ENCODE data around the gene TMBIM4.

TMBIM4 gene

DNA sequence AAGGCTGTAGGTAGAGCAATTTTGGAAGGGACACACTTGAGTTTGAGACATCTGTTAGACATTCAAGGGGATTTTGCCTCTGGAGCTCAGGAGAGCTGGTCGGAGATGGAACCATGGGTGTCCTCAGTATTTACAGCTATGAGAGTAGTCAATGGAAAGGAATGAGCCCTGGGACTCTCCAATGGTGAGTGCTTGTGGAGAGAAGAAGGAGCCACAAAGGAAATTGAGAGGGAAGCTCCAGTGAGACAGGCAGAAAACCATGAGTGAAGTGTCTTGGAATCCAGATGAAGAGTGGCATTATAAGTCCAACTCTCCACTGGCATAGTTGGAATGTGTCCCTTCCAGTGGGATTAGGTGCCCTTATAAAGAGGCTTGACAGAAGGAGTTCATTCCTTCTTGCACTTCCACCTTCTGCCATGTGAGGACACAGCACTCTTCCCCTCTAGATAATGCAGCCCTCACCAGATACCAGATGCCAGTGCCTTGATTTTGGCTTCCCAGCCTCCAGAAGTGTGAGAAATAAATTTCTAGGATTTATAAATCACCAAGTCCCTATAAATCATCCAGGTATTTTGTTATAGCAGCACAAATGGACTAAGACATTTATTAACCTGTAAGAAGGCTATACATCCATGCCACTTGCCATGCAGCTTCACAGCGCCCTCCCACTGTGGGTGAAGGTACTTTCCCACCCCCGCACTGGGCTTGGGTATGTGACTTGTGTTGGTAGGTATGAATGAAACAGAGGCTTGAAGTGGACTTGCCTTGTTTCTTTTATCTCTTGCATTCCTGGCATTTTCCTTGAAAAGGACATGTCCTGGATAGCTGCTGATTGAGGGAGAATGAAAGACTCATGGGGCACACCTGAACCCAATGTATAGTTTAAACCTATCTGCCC, 66.5 kb downstream of the TMBIM4 start:
- TF ChIP-seq, protein P1, sequence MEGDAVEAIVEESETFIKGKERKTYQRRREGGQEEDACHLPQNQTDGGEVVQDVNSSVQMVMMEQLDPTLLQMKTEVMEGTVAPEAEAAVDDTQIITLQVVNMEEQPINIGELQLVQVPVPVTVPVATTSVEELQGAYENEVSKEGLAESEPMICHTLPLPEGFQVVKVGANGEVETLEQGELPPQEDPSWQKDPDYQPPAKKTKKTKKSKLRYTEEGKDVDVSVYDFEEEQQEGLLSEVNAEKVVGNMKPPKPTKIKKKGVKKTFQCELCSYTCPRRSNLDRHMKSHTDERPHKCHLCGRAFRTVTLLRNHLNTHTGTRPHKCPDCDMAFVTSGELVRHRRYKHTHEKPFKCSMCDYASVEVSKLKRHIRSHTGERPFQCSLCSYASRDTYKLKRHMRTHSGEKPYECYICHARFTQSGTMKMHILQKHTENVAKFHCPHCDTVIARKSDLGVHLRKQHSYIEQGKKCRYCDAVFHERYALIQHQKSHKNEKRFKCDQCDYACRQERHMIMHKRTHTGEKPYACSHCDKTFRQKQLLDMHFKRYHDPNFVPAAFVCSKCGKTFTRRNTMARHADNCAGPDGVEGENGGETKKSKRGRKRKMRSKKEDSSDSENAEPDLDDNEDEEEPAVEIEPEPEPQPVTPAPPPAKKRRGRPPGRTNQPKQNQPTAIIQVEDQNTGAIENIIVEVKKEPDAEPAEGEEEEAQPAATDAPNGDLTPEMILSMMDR (IDR thresholded peaks at IDR 0.05; ENCODE audit: insufficient read depth, low read length, poor library complexity, severe bottlenecking), result no peak
- TF ChIP-seq EZH2phosphoT487 (conservative IDR thresholded peaks at IDR 0.05; ENCODE audit: low read length), result no peak
- no peak overlapping the region for H3K27ac ChIP-seq (ENCODE audit: low read depth, low read length)
- no peak overlapping the region for H3K4me2 ChIP-seq (ENCODE audit: low read depth, low read length, poor library complexity, severe bottlenecking)
- H3K36me3 ChIP-seq (ENCODE audit: low read length), result no peaks in the 10 kb centered on the region
- no peaks in the 10 kb centered on the region for H3K27me3 ChIP-seq (ENCODE audit: low read length)
- H2AFZ ChIP-seq (ENCODE audit: low read depth, low read length, severe bottlenecking), result no peak overlapping the region
- no peaks in the 10 kb centered on the region for H3K9me2 ChIP-seq (replicated peaks; ENCODE audit: insufficient read depth, low read length)
- no peaks in the 10 kb centered on the region for H3K79me2 ChIP-seq (ENCODE audit: insufficient read depth, low read length)
- no peaks in the 10 kb centered on the region for H4K20me1 ChIP-seq (ENCODE audit: low read depth, low read length)
- H3K9ac ChIP-seq (ENCODE audit: low read length), result no peak overlapping the region
- H3K4me3 ChIP-seq (ENCODE audit: insufficient read depth, low read length, poor library complexity, severe bottlenecking), result no peak overlapping the region
- no peaks in the 10 kb centered on the region for H3K9me3 ChIP-seq (ENCODE audit: insufficient read depth, low read length)
- H3F3A ChIP-seq (ENCODE audit: insufficient read depth), result no peaks in the 10 kb centered on the region

DNA sequence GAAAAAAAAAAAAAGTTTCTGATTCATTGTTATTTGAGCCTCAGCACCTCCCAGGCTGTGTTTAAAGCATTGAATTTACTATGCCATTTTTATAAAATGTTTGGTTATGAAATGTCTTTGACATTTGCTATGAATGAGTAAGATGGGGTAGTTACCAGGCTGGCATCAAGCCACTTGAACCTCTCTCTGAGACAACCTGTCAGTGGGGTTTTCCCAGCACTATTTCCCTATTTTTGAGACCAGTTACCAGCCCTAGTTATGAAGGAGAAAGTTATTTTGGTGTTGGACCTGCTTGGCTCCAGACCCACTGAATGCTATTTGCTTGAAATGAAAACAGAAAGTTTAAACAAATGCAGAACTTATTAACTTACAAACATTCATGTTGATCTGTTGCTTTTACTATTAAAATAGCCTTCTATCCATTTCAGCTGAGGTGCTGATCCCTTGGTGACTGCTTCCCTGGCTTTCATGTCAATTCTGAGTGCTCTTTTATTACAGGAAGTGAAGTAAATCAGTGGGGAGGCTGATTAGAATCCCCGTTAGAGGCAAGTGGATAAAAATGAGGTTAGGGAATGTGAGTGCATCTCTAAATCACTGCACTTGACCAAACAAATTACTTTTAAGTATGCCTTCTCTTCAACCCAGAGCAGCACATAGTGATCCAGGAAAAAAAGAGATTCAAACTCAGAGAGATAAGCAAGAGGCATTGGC, 77.1 kb downstream of the TMBIM4 start:
- no peak overlapping the region for H3K4me3 ChIP-seq (ENCODE audit: insufficient read depth, low read length, poor library complexity, severe bottlenecking)
- no peak overlapping the region for H2AFZ ChIP-seq (ENCODE audit: low read depth, low read length, severe bottlenecking)
- no peaks in the 10 kb centered on the region for H3F3A ChIP-seq (ENCODE audit: insufficient read depth)

DNA sequence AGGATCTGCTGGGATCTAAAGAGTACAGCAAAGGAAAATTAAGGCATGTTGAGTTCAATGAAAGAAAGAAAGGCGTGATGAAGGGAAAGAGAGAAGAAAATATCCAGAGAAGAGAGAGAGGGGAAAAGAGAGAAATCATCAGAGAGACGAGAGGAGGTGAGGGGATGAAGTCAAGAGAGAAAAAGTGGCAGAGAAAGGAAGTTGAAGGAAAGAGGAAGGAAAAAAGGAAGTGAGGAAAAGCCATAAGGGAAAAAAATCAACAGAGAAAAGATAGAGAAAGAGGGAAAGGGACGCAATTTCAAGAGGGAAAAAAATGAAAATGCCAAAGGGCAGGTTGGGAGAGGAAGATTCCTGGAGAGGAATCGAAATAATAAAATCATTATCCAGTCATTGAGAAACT, 79.6 kb downstream of the TMBIM4 start:
- Histone ChIP-seq H3K4me2 (ENCODE audit: low read depth, low read length, poor library complexity, severe bottlenecking) (no peak overlapping the region), H2AFZ (ENCODE audit: low read depth, low read length, severe bottlenecking) (no peak overlapping the region), H3K9ac (ENCODE audit: low read length) (no peak overlapping the region), H3F3A (ENCODE audit: insufficient read depth) (no peaks in the 10 kb centered on the region), H3K27ac (ENCODE audit: low read depth, low read length) (no peak overlapping the region), H3K27me3 (ENCODE audit: low read length) (no peaks in the 10 kb centered on the region), H3K9me3 (ENCODE audit: insufficient read depth, low read length) (no peaks in the 10 kb centered on the region), H4K20me1 (ENCODE audit: low read depth, low read length) (no peaks in the 10 kb centered on the region), H3K4me3 (ENCODE audit: insufficient read depth, low read length, poor library complexity, severe bottlenecking) (no peak overlapping the region), H3K79me2 (ENCODE audit: insufficient read depth, low read length) (no peaks in the 10 kb centered on the region), H3K36me3 (ENCODE audit: low read length) (no peaks in the 10 kb centered on the region), H3K9me2 (replicated peaks; ENCODE audit: insufficient read depth, low read length) (no peaks in the 10 kb centered on the region)
- TF ChIP-seq, protein P1 (IDR thresholded peaks at IDR 0.05; ENCODE audit: insufficient read depth, low read length, poor library complexity, severe bottlenecking), result no peak
- TF ChIP-seq EZH2phosphoT487 (conservative IDR thresholded peaks at IDR 0.05; ENCODE audit: low read length), result no peak

More for the DNA sequence above, 77.1 kb downstream of the TMBIM4 start:
- Histone ChIP-seq H4K20me1 (ENCODE audit: low read depth, low read length) (no peaks in the 10 kb centered on the region), H3K4me2 (ENCODE audit: low read depth, low read length, poor library complexity, severe bottlenecking) (no peak overlapping the region), H3K79me2 (ENCODE audit: insufficient read depth, low read length) (no peaks in the 10 kb centered on the region), H3K9me2 (replicated peaks; ENCODE audit: insufficient read depth, low read length) (no peaks in the 10 kb centered on the region), H3K27me3 (ENCODE audit: low read length) (no peaks in the 10 kb centered on the region), H3K9me3 (ENCODE audit: insufficient read depth, low read length) (no peaks in the 10 kb centered on the region), H3K9ac (ENCODE audit: low read length) (no peak overlapping the region), H3K27ac (ENCODE audit: low read depth, low read length) (no peak overlapping the region), H3K36me3 (ENCODE audit: low read length) (no peaks in the 10 kb centered on the region)
- TF ChIP-seq EZH2phosphoT487 (conservative IDR thresholded peaks at IDR 0.05; ENCODE audit: low read length), result no peak
- TF ChIP-seq, protein P1 (IDR thresholded peaks at IDR 0.05; ENCODE audit: insufficient read depth, low read length, poor library complexity, severe bottlenecking), result no peak
